ENCODE results near the gene SMIM3. TPM values are rescaled to one million over a fixed set of nuclear protein-coding genes. Genes with fewer than 3 reads are reported as not detected.
A peak's percentile ranks its signal among the peaks of the same experiment; 100 is the strongest.

The SMIM3 gene
- total and polyA plus RNA-seq, 2 of the 13 experiments (the other 11 are each of a cell fraction or from before 2014, with no cell fraction given): 11.6 to 96.7 TPM

- no peak overlapping the region for H3K27ac ChIP-seq (ENCODE audit: extremely low read length, insufficient read depth, low read length)
- H3K4me2 ChIP-seq (ENCODE audit: low read depth, low read length): peak overlapping the region; percentile 99
- peak overlapping the region; percentile 55 for H3K9ac ChIP-seq (ENCODE audit: insufficient read depth, low read depth, low read length)
- in situ Hi-C loops (cut with HindIII; ENCODE audit: extremely low pct_ligation_motif_present, low pct_unique_long_range_greater_than_20kb): loop anchor here (5.0 kb wide), 1 partner anchor 46 kb away; the partner anchor contains the start of gene IRGM
- peaks cover 0 to 7% of the 10 kb centered on the region in 2 experiments; a peak in 2 of 5 replicates for H3K36me3 ChIP-seq (replicated peaks in 1 of 2; ENCODE audit: control insufficient read depth in 1 of 2, insufficient read depth in 2 of 2, low read length in 2 of 2)
- ChIA-PET CTCF (ENCODE audit: low intra/inter-chr PET ratio, low total read pairs) (interaction anchor here (0.8 to 2.0 kb wide), 5 partner anchors 22 to 314 kb away, joined by 3 to 23 read pairs (median 3); partner anchors contain the start of genes IRGM and SMIM3), POLR2A (interaction anchor here (0.7 to 1.7 kb wide), 2 partner anchors 22 to 42 kb away, joined by 3 to 7 read pairs; partner anchors contain the start of gene SMIM3)
- DNase-seq (ENCODE audit: low spot score) (peak; percentile 62), ATAC-seq (peak; percentile 95), FAIRE-seq (peak; percentile 92)
- peak overlapping the region; percentile 100 for H2AFZ ChIP-seq (ENCODE audit: low read length)
- WGBS (ENCODE audit: low lambda C conversion rate): 8% methylated on average over 15 of the region's 15 CpGs
- H3K79me2 ChIP-seq (ENCODE audit: insufficient read depth, low read length): no peaks in the 10 kb centered on the region
- intact Hi-C loops (cut with micrococcal nuclease; ENCODE audit: unreplicated experiment): loop anchor here (1.0 to 5.0 kb wide), 2 partner anchors 46 to 186 kb away; no protein-coding TSS in a partner anchor
- H3K27me3 ChIP-seq (ENCODE audit: control insufficient read depth in 1 of 2, insufficient read depth in 2 of 2, low read length in 2 of 2): no peaks in the 10 kb centered on the region; a peak in 1 of 5 replicates
- no TSS peak for BruUV-seq (replicated peaks)
- H3K9me3 ChIP-seq (ENCODE audit: low read length): no peaks in the 10 kb centered on the region
- no peaks in the 10 kb centered on the region for H4K20me1 ChIP-seq (ENCODE audit: insufficient read depth, low read length)
- H3K4me3 ChIP-seq (replicated peaks in 1 of 3; ENCODE audit: insufficient read depth in 1 of 3, low read depth in 2 of 3, low read length in 3 of 3): peak overlapping the region; percentile 48 to 66 (median 65); a peak in 5 of 6 replicates
- H3K4me1 ChIP-seq (ENCODE audit: insufficient read depth, low read length): peaks cover 14% of the 10 kb centered on the region
- 0 out of 2 replicates have a peak, but pooled peaks have one; percentile 19 for TF ChIP-seq ARNTL (CRISPR knock-in tag; IDR thresholded peaks at IDR 0.05)
- peak; percentile 85 for TF ChIP-seq ZNF3 (CRISPR knock-in tag; IDR thresholded peaks at IDR 0.05)
- no peak for TF ChIP-seq ZBTB33 (CRISPR knock-in tag; IDR thresholded peaks at IDR 0.05)
- 0 out of 2 replicates have a peak, but pooled peaks have one; percentile 48 for TF ChIP-seq ADNP (CRISPR knock-in tag; IDR thresholded peaks at IDR 0.05)
- TF ChIP-seq CTCF (CRISPR knock-in tag; IDR thresholded peaks at IDR 0.05): peak; percentile 68
- TF ChIP-seq ZMYM4 (CRISPR knock-in tag; IDR thresholded peaks at IDR 0.05): peak; percentile 62
- TF ChIP-seq ZNF878 (CRISPR knock-in tag; IDR thresholded peaks at IDR 0.05): 0 out of 2 replicates have a peak, but pooled peaks have one; percentile 30
- TF ChIP-seq RFXAP (CRISPR knock-in tag; IDR thresholded peaks at IDR 0.05; ENCODE audit: borderline replicate concordance): 0 out of 2 replicates have a peak, but pooled peaks have one; percentile 65
- TF ChIP-seq XBP1 (CRISPR knock-in tag; IDR thresholded peaks at IDR 0.05): no peak
- peak; percentile 55; the same call in 1 of the 2 replicates for TF ChIP-seq ZNF670 (CRISPR knock-in tag; IDR thresholded peaks at IDR 0.05; ENCODE audit: borderline replicate concordance)
- TF ChIP-seq STAG1 (CRISPR knock-in tag; IDR thresholded peaks at IDR 0.05): peak; percentile 57
- TF ChIP-seq SMC3 (IDR thresholded peaks at IDR 0.05; ENCODE audit: low read length): peak; percentile 61
- TF ChIP-seq FOXC1 (CRISPR knock-in tag; IDR thresholded peaks at IDR 0.05; ENCODE audit: borderline replicate concordance): peak; percentile 82; the same call in 1 of the 2 replicates
- TF ChIP-seq FOXO4 (CRISPR knock-in tag; conservative IDR thresholded peaks at IDR 0.05): 0 out of 2 replicates have a peak, but pooled peaks have one; percentile 14
- TF ChIP-seq ELF1 (CRISPR knock-in tag; IDR thresholded peaks at IDR 0.05): 0 out of 2 replicates have a peak, but pooled peaks have one; percentile 4
- no peak for TF ChIP-seq ZNF253 (CRISPR knock-in tag; IDR thresholded peaks at IDR 0.05; ENCODE audit: borderline replicate concordance)
- TF ChIP-seq TBP (CRISPR knock-in tag; IDR thresholded peaks at IDR 0.05): no peak
- peak; percentile 85 for TF ChIP-seq PITX1 (CRISPR knock-in tag; IDR thresholded peaks at IDR 0.05)
- peak; percentile 52; the same call in 1 of the 2 replicates for TF ChIP-seq FOXJ3 (CRISPR knock-in tag; IDR thresholded peaks at IDR 0.05; ENCODE audit: borderline replicate concordance)
These were observed 22.8 kb downstream of the SMIM3 start for GRCh38 chr5:150801117-150801927.

Measured in HepG2 (cell line).